PC-9 (cell line): ENCODE results near the gene NFKBIB.

Experiments used
- CTCF ChIP-seq: fragments of 200-600 bp; sonication (generic); conservative IDR thresholded peaks from 2 replicates; pipeline ENCODE4 v1.6.1; 2017; ENCODE audit warnings: mixed run types, antibody characterized with exemption, mild to moderate bottlenecking, moderate library complexity
- EZH2 ChIP-seq: fragments of 200-600 bp; sonication (generic); IDR thresholded peaks from 2 replicates; pipeline ENCODE4 v1.8.0; 2017; ENCODE audit warnings: antibody characterized with exemption, low read depth

DNA sequence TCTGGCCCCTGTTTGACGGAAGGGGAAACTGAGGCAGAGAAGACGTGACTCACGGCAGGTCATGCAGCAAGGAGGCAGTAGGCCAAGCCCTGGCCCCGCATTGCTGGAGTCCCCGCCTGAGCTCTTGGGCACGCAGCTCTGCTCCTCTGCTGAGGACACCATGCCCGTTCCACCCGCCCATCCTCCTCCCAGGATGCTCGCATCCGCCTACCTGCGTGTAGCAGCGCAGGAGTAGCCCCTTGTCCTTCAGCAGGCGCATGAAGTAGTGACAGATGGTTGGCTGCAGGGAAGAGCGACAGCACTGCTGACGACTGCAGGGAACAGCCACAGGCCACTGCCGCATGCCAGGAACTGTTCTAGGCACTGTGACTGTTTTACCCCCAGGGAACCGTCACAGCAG, 10.9 kb upstream of the NFKBIB start:
- TF ChIP-seq CTCF (no peak), EZH2 (no peak)
